ENCODE results near the gene OR10P1. TPM values are rescaled to one million over a fixed set of nuclear protein-coding genes. Genes with fewer than 3 reads are reported as not detected.

Gene OR10P1
- total RNA-seq, 2 experiments from 2014 or later = not detected

DNA sequence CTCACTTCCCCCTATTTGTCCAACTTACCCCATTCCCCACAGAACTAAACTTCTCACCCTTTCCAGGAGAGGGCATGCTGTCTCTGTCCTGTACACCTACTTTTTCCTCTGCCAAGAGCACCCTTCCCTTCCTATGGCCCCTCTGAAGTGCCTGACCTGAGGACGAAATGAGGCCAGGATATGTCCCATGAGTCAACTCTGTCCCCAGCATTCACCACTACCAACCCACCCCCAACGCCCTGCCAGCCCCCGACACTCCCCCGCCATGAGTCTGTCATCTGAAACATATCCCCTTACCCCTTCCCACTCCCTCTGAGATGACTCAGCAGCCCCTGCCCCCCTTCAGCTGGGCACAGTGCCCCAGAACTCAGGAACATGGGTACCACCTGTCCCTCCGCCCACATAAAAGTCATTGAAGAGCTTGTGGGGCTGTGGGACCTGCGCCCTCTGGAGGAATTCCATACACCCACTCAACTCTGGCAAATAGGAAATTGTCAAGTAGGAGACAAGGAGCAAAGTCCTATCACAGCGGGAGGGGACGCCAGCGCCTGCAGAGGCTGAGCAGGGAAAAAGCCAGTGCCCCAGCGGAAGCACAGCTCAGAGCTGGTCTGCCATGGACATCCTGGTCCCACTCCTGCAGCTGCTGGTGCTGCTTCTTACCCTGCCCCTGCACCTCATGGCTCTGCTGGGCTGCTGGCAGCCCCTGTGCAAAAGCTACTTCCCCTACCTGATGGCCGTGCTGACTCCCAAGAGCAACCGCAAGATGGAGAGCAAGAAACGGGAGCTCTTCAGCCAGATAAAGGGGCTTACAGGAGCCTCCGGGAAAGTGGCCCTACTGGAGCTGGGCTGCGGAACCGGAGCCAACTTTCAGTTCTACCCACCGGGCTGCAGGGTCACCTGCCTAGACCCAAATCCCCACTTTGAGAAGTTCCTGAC, 44.7 kb downstream of the OR10P1 start:
- Mint-ChIP-seq H3K4me3 (no peak overlapping the region), H3K4me1 (ENCODE audit: low read depth) (peaks cover 10% of the 10 kb centered on the region), H3K9me3 (no peaks in the 10 kb centered on the region), H3K36me3 (ENCODE audit: low read depth) (no peaks in the 10 kb centered on the region), H3K27me3 (peaks cover 13% of the 10 kb centered on the region), H3K27ac (no peak overlapping the region)
- ATAC-seq (peak; percentile 71), DNase-seq (peak; percentile 9)
- TF ChIP-seq, protein P1, sequence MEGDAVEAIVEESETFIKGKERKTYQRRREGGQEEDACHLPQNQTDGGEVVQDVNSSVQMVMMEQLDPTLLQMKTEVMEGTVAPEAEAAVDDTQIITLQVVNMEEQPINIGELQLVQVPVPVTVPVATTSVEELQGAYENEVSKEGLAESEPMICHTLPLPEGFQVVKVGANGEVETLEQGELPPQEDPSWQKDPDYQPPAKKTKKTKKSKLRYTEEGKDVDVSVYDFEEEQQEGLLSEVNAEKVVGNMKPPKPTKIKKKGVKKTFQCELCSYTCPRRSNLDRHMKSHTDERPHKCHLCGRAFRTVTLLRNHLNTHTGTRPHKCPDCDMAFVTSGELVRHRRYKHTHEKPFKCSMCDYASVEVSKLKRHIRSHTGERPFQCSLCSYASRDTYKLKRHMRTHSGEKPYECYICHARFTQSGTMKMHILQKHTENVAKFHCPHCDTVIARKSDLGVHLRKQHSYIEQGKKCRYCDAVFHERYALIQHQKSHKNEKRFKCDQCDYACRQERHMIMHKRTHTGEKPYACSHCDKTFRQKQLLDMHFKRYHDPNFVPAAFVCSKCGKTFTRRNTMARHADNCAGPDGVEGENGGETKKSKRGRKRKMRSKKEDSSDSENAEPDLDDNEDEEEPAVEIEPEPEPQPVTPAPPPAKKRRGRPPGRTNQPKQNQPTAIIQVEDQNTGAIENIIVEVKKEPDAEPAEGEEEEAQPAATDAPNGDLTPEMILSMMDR (IDR thresholded peaks at IDR 0.05) = no peak
- intact Hi-C loops (cut with micrococcal nuclease) = no loop called here
- POLR2A ChIA-PET = interaction anchor here (0.6 to 1.0 kb wide), 2 partner anchors 48 to 162 kb away, joined by 3 read pairs; partner anchors contain the start of gene CD63
- CTCF ChIA-PET = interaction anchor here (0.8 to 1.3 kb wide), 4 partner anchors 12 to 57 kb away, joined by 3 to 5 read pairs (median 3); no protein-coding TSS in a partner anchor

DNA sequence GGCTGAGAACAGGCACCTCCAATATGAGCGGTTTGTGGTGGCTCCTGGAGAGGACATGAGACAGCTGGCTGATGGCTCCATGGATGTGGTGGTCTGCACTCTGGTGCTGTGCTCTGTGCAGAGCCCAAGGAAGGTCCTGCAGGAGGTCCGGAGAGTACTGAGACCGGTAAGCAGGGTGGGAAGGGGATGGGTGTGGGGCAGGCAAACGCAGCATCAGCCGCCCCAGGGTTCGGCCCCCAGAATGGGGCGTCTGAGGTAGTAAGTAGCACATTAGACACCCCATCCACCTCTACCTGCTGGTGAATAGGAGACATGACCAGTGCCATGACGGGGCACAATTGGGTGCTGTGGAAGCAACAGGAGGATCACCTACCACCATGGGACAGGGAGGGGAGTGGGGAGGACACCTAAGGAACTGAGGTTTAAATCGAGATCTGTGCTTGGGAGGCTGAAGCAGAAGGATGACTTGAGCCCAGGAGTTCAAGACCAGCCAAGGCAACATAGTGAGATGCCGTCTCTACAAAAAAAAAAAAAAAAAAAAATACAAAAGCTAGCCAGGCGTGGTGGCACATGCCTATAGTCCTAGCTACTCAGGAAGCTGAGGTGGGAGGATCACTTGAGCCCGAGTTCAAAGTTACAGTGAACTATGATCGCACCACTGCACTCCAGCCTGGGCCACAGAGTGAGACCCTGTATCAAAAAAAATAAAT, 45.5 kb downstream of the OR10P1 start:
- H3K9me3 Mint-ChIP-seq = no peaks in the 10 kb centered on the region
- H3K36me3 Mint-ChIP-seq (ENCODE audit: low read depth) = no peaks in the 10 kb centered on the region
- TF ChIP-seq, protein P1 (IDR thresholded peaks at IDR 0.05) = no peak
- no peak overlapping the region for H3K4me3 Mint-ChIP-seq
- DNase-seq = no peak
- POLR2A ChIA-PET = interaction anchor here (0.6 to 1.0 kb wide), 4 partner anchors 8 to 333 kb away, joined by 3 read pairs; partner anchors contain the start of gene CD63
- peaks cover 13% of the 10 kb centered on the region for H3K27me3 Mint-ChIP-seq
- ATAC-seq = no peak
- H3K4me1 Mint-ChIP-seq (ENCODE audit: low read depth) = peaks cover 11% of the 10 kb centered on the region
- CTCF ChIA-PET = interaction anchor here (0.8 to 1.3 kb wide), 4 partner anchors 11 to 25 kb away, joined by 3 to 8 read pairs (median 4); no protein-coding TSS in a partner anchor
- H3K27ac Mint-ChIP-seq = no peak overlapping the region
- intact Hi-C loops (cut with micrococcal nuclease) = no loop called here

DNA sequence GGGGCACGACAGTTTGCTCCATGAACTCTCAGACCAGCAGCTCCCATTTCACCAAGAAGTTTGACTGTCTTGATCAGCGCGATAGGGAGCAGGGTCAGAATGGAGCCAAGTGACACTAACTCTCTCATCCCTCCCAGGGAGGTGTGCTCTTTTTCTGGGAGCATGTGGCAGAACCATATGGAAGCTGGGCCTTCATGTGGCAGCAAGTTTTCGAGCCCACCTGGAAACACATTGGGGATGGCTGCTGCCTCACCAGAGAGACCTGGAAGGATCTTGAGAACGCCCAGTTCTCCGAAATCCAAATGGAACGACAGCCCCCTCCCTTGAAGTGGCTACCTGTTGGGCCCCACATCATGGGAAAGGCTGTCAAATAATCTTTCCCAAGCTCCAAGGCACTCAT, 47.0 kb downstream of the OR10P1 start:
- H3K27ac Mint-ChIP-seq = no peak overlapping the region
- ChIA-PET POLR2A (no interaction called here), CTCF (interaction anchor here (1.2 kb wide), 1 partner anchor 27 kb away, joined by 8 read pairs; no protein-coding TSS in a partner anchor)
- no peaks in the 10 kb centered on the region for H3K36me3 Mint-ChIP-seq (ENCODE audit: low read depth)
- H3K4me1 Mint-ChIP-seq (ENCODE audit: low read depth) = peaks cover 17% of the 10 kb centered on the region
- ATAC-seq (no peak), DNase-seq (no peak)
- TF ChIP-seq, protein P1 (IDR thresholded peaks at IDR 0.05) = no peak
- H3K4me3 Mint-ChIP-seq = no peak overlapping the region
- intact Hi-C loops (cut with micrococcal nuclease) = no loop called here
- peaks cover 12% of the 10 kb centered on the region for H3K27me3 Mint-ChIP-seq
- no peaks in the 10 kb centered on the region for H3K9me3 Mint-ChIP-seq

DNA sequence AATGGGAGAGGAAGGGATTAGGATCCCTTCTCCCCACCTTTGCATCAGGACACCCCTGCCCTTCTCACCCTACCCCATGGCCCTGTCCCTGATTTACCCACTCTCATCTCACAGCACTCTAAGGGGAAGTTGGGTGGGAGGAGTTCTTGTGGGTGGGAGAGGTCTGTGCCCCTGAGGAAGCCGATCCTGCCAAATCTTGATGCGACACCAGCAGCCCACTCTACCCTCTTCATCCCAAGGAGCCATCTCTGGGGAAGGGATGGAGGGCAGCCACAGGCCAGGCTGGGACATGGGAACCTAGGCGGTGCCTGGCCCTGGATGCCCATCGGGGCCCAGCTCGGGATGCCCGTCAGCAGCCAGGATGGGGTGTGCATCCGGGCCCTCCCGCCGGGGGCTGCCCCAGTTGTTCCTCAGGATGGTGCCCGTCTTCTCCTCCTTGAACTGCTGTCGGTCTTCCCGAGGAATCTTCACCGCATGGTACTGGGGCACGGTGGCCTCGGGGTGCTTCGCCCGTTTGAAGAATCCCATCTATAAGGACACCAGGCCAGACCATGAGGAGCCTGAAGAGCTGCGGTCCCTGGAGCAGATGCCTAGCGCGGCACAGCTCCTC, 48.2 kb downstream of the OR10P1 start:
- no peak for ATAC-seq

More for the DNA sequence above, 48.2 kb downstream of the OR10P1 start:
- Mint-ChIP-seq H3K27ac (no peak overlapping the region), H3K4me3 (no peak overlapping the region), H3K9me3 (no peaks in the 10 kb centered on the region), H3K4me1 (ENCODE audit: low read depth) (peaks cover 17% of the 10 kb centered on the region), H3K36me3 (ENCODE audit: low read depth) (no peaks in the 10 kb centered on the region), H3K27me3 (peaks cover 10% of the 10 kb centered on the region)
- CTCF ChIA-PET = no interaction called here
- POLR2A ChIA-PET = no interaction called here
- DNase-seq = no peak
- intact Hi-C loops (cut with micrococcal nuclease) = no loop called here
- TF ChIP-seq, protein P1 (IDR thresholded peaks at IDR 0.05) = no peak

Data from activated CD8-positive, alpha-beta T cell treated with anti-CD3 and anti-CD28 coated beads for 36 hours (primary cell).